Activated T-helper 2 cell treated with anti-CD3 and anti-CD28 coated beads, Interferon-gamma antibody, Interleukin-2, Interleukin-4, amounts not matched to agents 10 μg/mL and 5 μg/mL and 100 μg/mL, durations not matched to agents 14 hours and 24 hours and 36 hours (primary cell): ENCODE results near the gene SGPP2. TPM values are rescaled to one million over a fixed set of nuclear protein-coding genes. Genes with fewer than 3 reads are reported as not detected.

ENCODE experiments used
- DNase-seq: peaks from one replicate; pipeline ENCODE4 v3.0.0; 2021; ENCODE audit warnings: low spot score
- H3K27ac Mint-ChIP-seq: one replicate; pipeline ENCODE4 v1.8.0; 2021; ENCODE audit warnings: mixed read lengths
- H3K27me3 Mint-ChIP-seq: one replicate; pipeline ENCODE4 v1.8.0; 2021; ENCODE audit warnings: low read depth, mixed read lengths
- H3K36me3 Mint-ChIP-seq: one replicate; pipeline ENCODE4 v1.8.0; 2021; ENCODE audit warnings: low read depth, mixed read lengths
- H3K4me1 Mint-ChIP-seq: one replicate; pipeline ENCODE4 v1.8.0; 2021; ENCODE audit warnings: low read depth, mixed read lengths
- H3K4me3 Mint-ChIP-seq: one replicate; pipeline ENCODE4 v1.8.0; 2021; ENCODE audit warnings: low read depth, mild to moderate bottlenecking, moderate library complexity, mixed read lengths
- H3K9me3 Mint-ChIP-seq: one replicate; pipeline ENCODE4 v1.8.0; 2021; ENCODE audit warnings: mixed read lengths
- intact Hi-C: fragments of 100-400 bp; cut with micrococcal nuclease; formaldehyde crosslinking; loops from one replicate; pipeline ENCODE4 v1.15.1; 2023
- total RNA-seq: library from RNA; stranded (reverse); gene quantifications from 2 replicates; pipeline ENCODE4 v1.2.3, GENCODE V29; 2022

The SGPP2 gene
- total RNA-seq, 1 donor from 2014 or later = 11.4 TPM

DNA sequence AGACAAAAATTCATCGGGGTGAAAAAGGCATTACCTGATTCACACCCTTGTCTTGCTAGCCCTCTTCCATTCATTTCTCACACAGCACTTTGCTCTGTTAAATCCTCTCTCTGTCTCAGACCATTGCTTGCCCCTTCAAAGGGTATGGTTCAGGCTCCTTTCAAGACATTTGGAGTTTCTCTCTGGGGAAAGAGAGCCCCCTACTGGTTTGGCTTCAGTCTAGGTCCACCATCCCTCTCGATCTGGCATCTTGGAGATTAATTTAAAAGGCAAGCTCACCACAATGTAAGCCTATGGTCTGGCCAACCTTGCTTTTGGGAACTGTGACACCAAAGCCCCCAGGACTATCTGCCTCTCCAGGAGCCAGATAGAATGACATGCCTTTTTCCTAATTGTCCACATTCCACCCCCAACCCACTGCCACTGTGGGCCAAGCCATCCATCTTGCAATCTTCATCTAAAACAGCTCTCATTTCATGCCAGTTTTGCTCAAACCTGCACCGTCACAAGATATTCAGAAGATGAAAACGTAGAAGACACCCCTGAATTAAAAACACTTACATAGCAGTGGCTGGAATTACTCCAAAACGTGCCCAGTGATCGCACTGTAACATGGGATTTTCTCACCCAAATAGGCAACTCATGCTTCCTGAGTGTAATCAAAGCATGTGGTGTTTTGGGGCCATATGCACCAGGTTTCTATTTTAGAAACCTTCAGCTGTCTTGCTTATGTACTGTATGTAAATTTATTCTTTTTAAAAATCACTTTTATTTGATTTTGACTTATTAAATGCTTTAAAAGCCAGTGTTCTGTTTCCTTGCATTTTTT lies 137.7 kb downstream of the SGPP2 start:
- H3K27ac Mint-ChIP-seq = no peak overlapping the region
- H3K4me3 Mint-ChIP-seq = no peak overlapping the region
- no peaks in the 10 kb centered on the region for H3K27me3 Mint-ChIP-seq
- no peaks in the 10 kb centered on the region for H3K9me3 Mint-ChIP-seq
- intact Hi-C loops = loop anchor here (1.0 to 5.0 kb wide), 2 partner anchors 244 to 505 kb away; no protein-coding TSS in a partner anchor
- DNase-seq = no peak
- no peaks in the 10 kb centered on the region for H3K4me1 Mint-ChIP-seq
- H3K36me3 Mint-ChIP-seq = peaks cover 11% of the 10 kb centered on the region

DNA sequence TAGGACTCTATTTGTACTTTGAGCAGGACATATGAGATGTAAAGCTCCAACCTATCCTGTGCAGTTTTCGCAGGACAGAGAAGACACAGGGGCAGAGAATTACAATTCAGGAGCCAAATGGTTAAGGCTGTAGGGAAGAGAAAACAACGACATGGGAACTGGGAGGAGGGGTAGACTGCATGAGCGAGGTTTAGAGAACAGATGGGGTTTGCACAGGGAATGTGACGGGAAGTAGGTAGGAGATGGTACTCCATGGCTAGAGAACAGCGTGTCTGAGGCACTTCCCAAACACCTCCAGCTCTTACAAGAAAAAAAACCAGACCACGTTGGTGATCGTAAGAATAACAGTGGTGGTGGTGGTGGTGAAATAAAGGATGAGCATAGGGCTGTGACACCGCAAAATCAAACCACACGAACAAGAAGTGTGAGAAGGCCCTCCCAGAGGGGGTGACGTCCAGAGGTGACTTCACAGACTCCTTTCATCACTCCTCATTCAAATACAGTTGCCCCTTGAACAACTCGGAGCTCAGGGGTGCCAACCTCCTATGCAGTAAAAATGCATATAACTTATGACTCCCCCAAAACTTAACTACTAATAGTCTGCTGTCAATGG lies 138.9 kb downstream of the SGPP2 start:
- H3K9me3 Mint-ChIP-seq = no peaks in the 10 kb centered on the region
- no peaks in the 10 kb centered on the region for H3K27me3 Mint-ChIP-seq
- no peaks in the 10 kb centered on the region for H3K4me1 Mint-ChIP-seq
- H3K4me3 Mint-ChIP-seq = no peak overlapping the region
- intact Hi-C loops = loop anchor here (5.0 kb wide), 1 partner anchor 506 kb away; no protein-coding TSS in a partner anchor
- no peak for DNase-seq
- no peak overlapping the region for H3K27ac Mint-ChIP-seq
- H3K36me3 Mint-ChIP-seq = peaks cover 16% of the 10 kb centered on the region

DNA sequence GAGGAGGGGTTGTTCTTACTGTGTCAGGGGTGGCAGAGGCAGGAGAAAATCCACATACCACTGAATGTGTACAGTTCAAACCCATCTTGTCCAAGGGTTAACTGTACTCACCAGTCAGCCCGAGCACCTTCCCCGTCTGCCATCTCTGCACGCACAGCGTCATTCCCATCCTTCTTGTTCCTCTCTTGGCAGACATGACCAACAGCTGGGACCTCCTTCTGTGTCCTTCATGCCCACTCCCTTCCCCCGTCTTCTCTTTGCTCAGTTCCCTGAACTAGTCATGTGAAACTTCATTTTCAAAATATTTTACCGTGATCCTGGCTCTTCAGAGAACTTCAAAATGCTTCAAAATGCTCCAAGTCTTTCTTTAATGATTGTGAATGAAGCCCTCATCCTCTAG lies 139.6 kb downstream of the SGPP2 start:
- Mint-ChIP-seq H3K4me1 (no peaks in the 10 kb centered on the region), H3K36me3 (peaks cover 16% of the 10 kb centered on the region), H3K4me3 (no peak overlapping the region), H3K9me3 (no peaks in the 10 kb centered on the region), H3K27ac (no peak overlapping the region), H3K27me3 (no peaks in the 10 kb centered on the region)
- intact Hi-C loops = loop anchor here (5.0 kb wide), 1 partner anchor 507 kb away; no protein-coding TSS in a partner anchor
- DNase-seq = no peak

DNA sequence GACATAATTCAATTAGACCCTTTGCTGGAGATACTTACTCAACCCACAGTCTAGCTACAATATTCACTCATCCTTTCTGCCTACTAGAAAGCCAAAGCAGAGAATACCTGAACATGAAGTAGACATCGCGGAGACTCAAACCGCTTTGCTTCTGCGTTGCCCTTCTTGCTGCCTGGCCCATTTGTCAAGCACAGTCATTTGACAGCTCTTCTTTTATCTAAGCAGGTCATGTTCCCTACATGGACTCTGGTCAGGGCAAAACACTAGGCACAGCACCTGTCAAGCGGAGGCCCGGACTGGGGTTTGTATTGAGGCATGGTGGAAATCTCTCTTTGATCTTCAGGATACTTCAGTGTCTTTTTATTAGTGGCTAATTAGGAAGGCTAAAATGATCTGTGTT lies 141.9 kb downstream of the SGPP2 start:
- DNase-seq = no peak
- Mint-ChIP-seq H3K27ac (no peak overlapping the region), H3K27me3 (no peaks in the 10 kb centered on the region), H3K4me3 (no peak overlapping the region), H3K4me1 (no peaks in the 10 kb centered on the region), H3K9me3 (no peaks in the 10 kb centered on the region), H3K36me3 (peaks cover 25% of the 10 kb centered on the region)
- intact Hi-C loops = no loop called here

DNA sequence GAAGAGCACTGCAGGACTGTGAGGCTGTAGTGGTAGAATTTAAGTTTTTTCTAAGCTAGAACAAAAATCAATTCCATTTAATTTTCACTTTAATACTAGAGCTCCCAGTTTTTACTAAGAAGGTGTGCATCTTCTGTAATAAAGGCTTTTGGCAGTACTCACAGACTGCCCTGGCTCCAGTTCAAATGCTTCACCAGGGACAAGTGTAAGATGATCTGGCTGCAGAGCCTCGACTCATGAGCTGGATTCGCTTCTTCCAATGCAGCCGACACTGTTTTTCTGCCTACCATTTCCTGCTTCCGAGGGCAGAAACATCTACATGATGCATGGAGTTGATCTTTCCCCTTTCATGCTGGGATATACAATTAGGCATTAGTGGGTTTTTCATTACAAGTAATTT lies 144.5 kb downstream of the SGPP2 start:
- Mint-ChIP-seq H3K27me3 (no peaks in the 10 kb centered on the region), H3K9me3 (no peaks in the 10 kb centered on the region), H3K4me1 (peaks cover 9% of the 10 kb centered on the region), H3K27ac (no peak overlapping the region), H3K36me3 (peaks cover 46% of the 10 kb centered on the region), H3K4me3 (no peak overlapping the region)
- intact Hi-C loops = no loop called here
- DNase-seq = no peak

DNA sequence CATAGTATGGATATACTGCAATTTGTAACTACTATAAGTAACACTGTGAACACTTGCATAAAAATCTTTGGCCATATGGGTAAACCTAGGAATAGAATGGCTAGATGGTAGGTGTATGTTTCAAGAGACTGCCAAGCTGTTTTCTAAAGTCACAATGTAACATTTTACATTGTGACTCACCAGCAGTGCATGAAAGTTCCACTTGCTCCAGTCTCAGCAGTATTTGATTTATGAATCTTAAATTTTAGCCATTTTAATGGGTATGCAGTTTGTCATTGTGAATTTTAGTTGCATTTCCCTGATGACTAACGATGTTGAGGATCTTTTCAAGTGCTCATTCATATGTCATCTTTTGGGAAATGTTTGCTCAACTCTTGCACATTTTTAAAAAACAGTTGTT lies 145.5 kb downstream of the SGPP2 start:
- intact Hi-C loops = loop anchor here (5.0 kb wide), 1 partner anchor 42 kb away; no protein-coding TSS in a partner anchor
- Mint-ChIP-seq H3K36me3 (peaks cover 54% of the 10 kb centered on the region), H3K4me3 (no peak overlapping the region), H3K27me3 (no peaks in the 10 kb centered on the region), H3K4me1 (peaks cover 19% of the 10 kb centered on the region), H3K27ac (no peak overlapping the region), H3K9me3 (no peaks in the 10 kb centered on the region)
- DNase-seq = no peak

DNA sequence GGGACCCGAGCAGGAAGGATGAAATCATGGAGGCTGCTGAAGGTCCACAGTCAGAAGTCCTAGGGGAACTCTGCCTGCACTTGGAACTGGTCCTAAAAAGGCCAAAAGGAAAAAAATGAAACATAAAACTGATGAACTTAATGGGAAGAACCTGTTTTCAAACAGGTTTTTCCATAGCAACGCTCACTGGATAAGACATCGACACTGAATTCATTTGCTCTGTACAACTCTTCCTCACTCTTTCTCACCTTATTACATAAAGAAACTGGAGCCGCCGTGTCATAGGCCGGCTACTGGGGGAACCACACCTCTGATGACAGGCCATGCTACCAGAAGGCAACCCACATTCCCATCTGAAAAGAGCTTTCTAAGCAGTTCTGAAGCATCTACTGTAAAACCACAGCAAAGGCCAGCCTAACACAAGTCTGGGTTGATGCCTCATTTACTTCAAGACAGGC lies 147.9 kb downstream of the SGPP2 start:
- H3K27me3 Mint-ChIP-seq = no peaks in the 10 kb centered on the region
- DNase-seq = no peak
- H3K4me3 Mint-ChIP-seq = no peak overlapping the region
- peaks cover 19% of the 10 kb centered on the region for H3K4me1 Mint-ChIP-seq
- H3K9me3 Mint-ChIP-seq = no peaks in the 10 kb centered on the region
- H3K36me3 Mint-ChIP-seq = peaks cover 44% of the 10 kb centered on the region
- intact Hi-C loops = loop anchor here (5.0 kb wide), 1 partner anchor 40 kb away; no protein-coding TSS in a partner anchor
- no peak overlapping the region for H3K27ac Mint-ChIP-seq

DNA sequence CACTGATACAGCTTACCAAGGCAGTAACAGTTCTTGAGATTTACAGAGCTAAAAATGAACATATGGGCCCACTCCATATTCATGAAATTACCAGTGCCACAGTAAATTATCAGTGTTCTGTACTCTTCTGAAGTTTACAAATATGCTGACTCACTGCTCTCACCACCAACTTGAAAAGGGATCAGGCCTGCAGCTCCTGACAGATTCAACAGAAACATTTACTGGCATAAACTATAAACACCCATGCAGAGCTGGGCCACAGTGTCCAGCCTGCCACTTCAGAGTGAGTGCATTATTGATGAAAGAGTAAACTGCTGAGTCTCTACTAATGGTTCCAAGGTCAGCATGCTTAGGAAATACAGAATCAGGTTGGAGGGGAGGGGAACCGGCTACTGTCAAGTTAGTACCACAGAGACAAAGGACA lies 148.4 kb downstream of the SGPP2 start:
- Mint-ChIP-seq H3K4me3 (no peak overlapping the region), H3K27me3 (no peaks in the 10 kb centered on the region), H3K9me3 (no peaks in the 10 kb centered on the region), H3K4me1 (peaks cover 19% of the 10 kb centered on the region), H3K36me3 (peaks cover 41% of the 10 kb centered on the region), H3K27ac (peak overlapping the region; percentile 54)
- intact Hi-C loops = loop anchor here (5.0 kb wide), 1 partner anchor 40 kb away; no protein-coding TSS in a partner anchor
- no peak for DNase-seq

DNA sequence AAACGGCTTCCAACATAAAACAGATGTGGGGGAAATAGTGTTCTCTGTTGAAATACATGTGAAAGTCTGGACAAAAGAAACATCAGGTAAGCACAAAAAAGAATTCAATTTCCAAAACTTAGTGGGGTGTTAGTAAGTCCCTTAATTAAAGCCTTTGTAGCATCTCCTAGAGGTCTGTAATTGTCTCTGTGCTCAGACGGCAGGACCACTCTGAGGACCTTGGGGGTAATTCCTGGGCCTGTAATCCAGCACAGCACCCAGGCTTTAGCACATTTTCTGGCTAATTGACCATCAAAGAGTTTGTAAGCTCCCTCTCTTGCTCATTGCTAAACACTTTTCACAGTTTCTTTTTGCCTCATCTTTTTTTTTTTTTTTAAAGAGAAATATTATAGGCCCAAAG lies 151.3 kb downstream of the SGPP2 start:
- no peak overlapping the region for H3K4me3 Mint-ChIP-seq
- no peak for DNase-seq
- peaks cover 19% of the 10 kb centered on the region for H3K4me1 Mint-ChIP-seq
- no peak overlapping the region for H3K27ac Mint-ChIP-seq
- H3K36me3 Mint-ChIP-seq = peaks cover 42% of the 10 kb centered on the region
- H3K9me3 Mint-ChIP-seq = no peaks in the 10 kb centered on the region
- no peaks in the 10 kb centered on the region for H3K27me3 Mint-ChIP-seq
- intact Hi-C loops = no loop called here

DNA sequence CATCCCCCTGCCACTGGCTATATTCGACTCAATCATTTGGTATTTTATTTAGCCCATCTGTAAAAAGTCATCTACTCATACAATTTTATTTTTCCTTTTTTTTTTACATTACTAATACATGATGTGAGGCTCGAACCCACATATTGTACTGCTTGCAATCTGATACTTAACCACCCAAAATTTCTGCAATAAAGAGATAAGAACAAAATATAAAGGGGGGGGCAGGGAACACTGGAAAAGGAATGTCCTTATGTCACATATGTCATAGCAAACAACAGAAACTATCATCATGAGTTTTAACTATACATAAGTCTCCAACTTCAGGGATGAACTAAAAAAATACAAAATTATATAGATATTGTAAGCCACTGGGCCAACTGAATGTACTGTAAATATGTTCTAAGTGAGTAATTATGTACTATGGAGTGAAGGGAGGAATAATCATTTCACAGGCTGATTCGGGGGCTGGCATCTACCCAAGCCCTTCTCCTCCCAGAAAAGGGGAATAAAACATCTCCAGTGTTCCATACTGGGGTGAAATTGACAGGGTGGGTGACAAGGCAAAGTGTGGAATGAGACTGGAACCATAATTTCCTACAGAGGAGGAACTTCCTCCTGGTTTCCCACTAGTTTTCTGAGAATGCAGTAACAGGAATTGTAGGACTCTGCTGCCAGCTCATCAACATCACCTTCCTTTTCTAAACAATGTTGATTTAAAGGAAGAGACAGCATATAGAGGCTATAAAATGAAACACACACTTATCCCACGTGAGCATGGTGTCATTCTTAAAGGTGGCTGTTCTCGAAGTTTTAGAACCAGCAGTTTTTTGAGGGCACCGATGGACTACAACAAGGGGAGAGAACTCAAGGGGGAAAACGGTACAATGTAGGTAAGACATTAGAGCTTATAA lies 152.1 kb downstream of the SGPP2 start:
- H3K27ac Mint-ChIP-seq = no peak overlapping the region
- intact Hi-C loops = no loop called here
- H3K36me3 Mint-ChIP-seq = peaks cover 38% of the 10 kb centered on the region
- H3K4me3 Mint-ChIP-seq = no peak overlapping the region
- DNase-seq = no peak
- no peaks in the 10 kb centered on the region for H3K27me3 Mint-ChIP-seq
- H3K9me3 Mint-ChIP-seq = no peaks in the 10 kb centered on the region
- peaks cover 19% of the 10 kb centered on the region for H3K4me1 Mint-ChIP-seq

DNA sequence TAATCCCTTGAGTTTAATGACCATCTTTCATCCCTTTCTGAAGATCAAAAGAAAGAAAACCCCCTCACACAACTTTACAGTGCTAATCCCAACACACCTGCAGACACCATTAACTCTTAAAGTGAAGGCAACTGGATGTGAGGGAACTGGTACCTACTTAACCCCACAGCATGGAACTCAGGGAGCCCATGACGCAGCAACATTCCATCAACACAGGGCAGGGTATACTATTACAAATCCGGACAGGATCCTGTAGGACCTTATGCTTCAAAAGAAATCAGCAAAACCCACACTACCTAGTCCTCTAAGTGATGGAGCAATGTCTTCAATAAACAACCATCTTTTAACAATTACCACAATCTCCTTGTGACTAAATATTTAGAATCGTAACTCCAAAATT lies 153.0 kb downstream of the SGPP2 start:
- H3K9me3 Mint-ChIP-seq = no peaks in the 10 kb centered on the region
- no peak overlapping the region for H3K27ac Mint-ChIP-seq
- no peaks in the 10 kb centered on the region for H3K27me3 Mint-ChIP-seq

DNA sequence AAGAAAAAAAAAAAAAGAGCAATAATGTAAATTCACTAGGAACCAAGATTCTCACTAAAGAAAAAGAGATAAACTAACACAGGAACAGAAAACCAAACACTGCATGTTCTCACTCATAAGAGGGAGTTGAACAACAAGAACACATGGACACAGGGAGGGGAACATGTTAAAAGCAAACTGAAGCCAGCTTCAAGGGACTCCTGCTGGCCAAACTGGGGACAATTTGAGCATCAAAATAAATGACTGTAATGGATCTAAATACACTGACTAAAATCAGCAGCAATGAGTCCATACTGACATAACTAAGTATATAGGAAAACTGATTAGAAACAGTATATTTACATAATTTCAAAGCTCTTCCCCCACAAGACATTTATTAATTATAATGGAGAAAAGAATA lies 158.6 kb downstream of the SGPP2 start:
- intact Hi-C loops = no loop called here

More for the DNA sequence above, 153.0 kb downstream of the SGPP2 start:
- intact Hi-C loops = no loop called here
- no peak overlapping the region for H3K4me3 Mint-ChIP-seq
- H3K4me1 Mint-ChIP-seq = peaks cover 20% of the 10 kb centered on the region
- peaks cover 37% of the 10 kb centered on the region for H3K36me3 Mint-ChIP-seq
- no peak for DNase-seq

More for the DNA sequence above, 158.6 kb downstream of the SGPP2 start:
- no peaks in the 10 kb centered on the region for H3K9me3 Mint-ChIP-seq
- peaks cover 1% of the 10 kb centered on the region for H3K4me1 Mint-ChIP-seq
- no peak overlapping the region for H3K4me3 Mint-ChIP-seq
- peaks cover 55% of the 10 kb centered on the region for H3K36me3 Mint-ChIP-seq
- no peaks in the 10 kb centered on the region for H3K27me3 Mint-ChIP-seq
- DNase-seq = no peak
- no peak overlapping the region for H3K27ac Mint-ChIP-seq
